ENCODE data around the gene PPARD.

Gene PPARD

GRCh38 chr6:35465646-35466045 lies 123.3 kb downstream of the PPARD start:
- Histone ChIP-seq H3K4me3 (no peak overlapping the region), H3K9me3 (ENCODE audit: low read depth, low read length) (no peaks in the 10 kb centered on the region), H3K27ac (no peak overlapping the region), H3K9ac (ENCODE audit: insufficient read length) (no peak overlapping the region), H3K36me3 (ENCODE audit: insufficient read depth, low read length) (peaks cover 64% of the 10 kb centered on the region)
- no peak for DNase-seq (ENCODE audit: low read depth, low spot score)
- TF ChIP-seq FOXP2 (optimal IDR thresholded peaks at IDR 0.05; ENCODE audit: control extremely low read depth, extremely low read length, insufficient read depth) = no peak
- no peak for TF ChIP-seq EZH2 (IDR thresholded peaks at IDR 0.05)
- TF ChIP-seq POLR2AphosphoS5 (IDR thresholded peaks at IDR 0.05; ENCODE audit: borderline replicate concordance, low read depth, low read length) = no peak

- no peaks in the 10 kb centered on the region for H3K9me3 ChIP-seq (ENCODE audit: low read depth, low read length)
- H3K36me3 ChIP-seq (ENCODE audit: insufficient read depth, low read length) = peaks cover 71% of the 10 kb centered on the region
- H3K4me3 ChIP-seq = peak within 1 kb of the TSS; percentile 93
- DNase-seq (ENCODE audit: low read depth, low spot score) = peak; percentile 96
- TF ChIP-seq FOXP2 (optimal IDR thresholded peaks at IDR 0.05; ENCODE audit: control extremely low read depth, extremely low read length, insufficient read depth) (no peak), EZH2 (IDR thresholded peaks at IDR 0.05) (no peak), POLR2AphosphoS5 (IDR thresholded peaks at IDR 0.05; ENCODE audit: borderline replicate concordance, low read depth, low read length) (peak; percentile 100)
- H3K27ac ChIP-seq = peak within 1 kb of the TSS; percentile 97
- peak within 1 kb of the TSS; percentile 100 for H3K9ac ChIP-seq (ENCODE audit: insufficient read length)
These were observed 126.0 kb downstream of the PPARD start, which contains the start of gene RPL10A for GRCh38 chr6:35468181-35468979. RPL10A (plus strand) TSS chr6:35468401; CDS start chr6:35468435, 34 bp downstream.

- H3K27ac ChIP-seq = peak overlapping the region; percentile 97
- H3K9me3 ChIP-seq (ENCODE audit: low read depth, low read length) = no peaks in the 10 kb centered on the region
- H3K4me3 ChIP-seq = peak overlapping the region; percentile 93
- TF ChIP-seq FOXP2 (optimal IDR thresholded peaks at IDR 0.05; ENCODE audit: control extremely low read depth, extremely low read length, insufficient read depth) (no peak), EZH2 (IDR thresholded peaks at IDR 0.05) (no peak), POLR2AphosphoS5 (IDR thresholded peaks at IDR 0.05; ENCODE audit: borderline replicate concordance, low read depth, low read length) (no peak; the same call in 1 of the 2 replicates)
- no peak for DNase-seq (ENCODE audit: low read depth, low spot score)
- H3K36me3 ChIP-seq (ENCODE audit: insufficient read depth, low read length) = peaks cover 73% of the 10 kb centered on the region
- H3K9ac ChIP-seq (ENCODE audit: insufficient read length) = peak overlapping the region; percentile 100
These were observed 126.8 kb downstream of the PPARD start for GRCh38 chr6:35468980-35469750.

GRCh38 chr6:35469751-35470662 lies 127.6 kb downstream of the PPARD start:
- Histone ChIP-seq H3K36me3 (ENCODE audit: insufficient read depth, low read length) (peaks cover 73% of the 10 kb centered on the region), H3K27ac (peak overlapping the region; percentile 97), H3K9me3 (ENCODE audit: low read depth, low read length) (no peaks in the 10 kb centered on the region), H3K4me3 (peak overlapping the region; percentile 93), H3K9ac (ENCODE audit: insufficient read length) (peak overlapping the region; percentile 100)
- DNase-seq (ENCODE audit: low read depth, low spot score) = no peak
- TF ChIP-seq POLR2AphosphoS5 (IDR thresholded peaks at IDR 0.05; ENCODE audit: borderline replicate concordance, low read depth, low read length) = peak; percentile 15; the same call in 1 of the 2 replicates
- TF ChIP-seq EZH2 (IDR thresholded peaks at IDR 0.05) = no peak

- peak overlapping the region; percentile 93 for H3K4me3 ChIP-seq
- H3K27ac ChIP-seq = peak overlapping the region; percentile 97
- H3K9me3 ChIP-seq (ENCODE audit: low read depth, low read length) = no peaks in the 10 kb centered on the region
- H3K9ac ChIP-seq (ENCODE audit: insufficient read length) = peak overlapping the region; percentile 100
- TF ChIP-seq EZH2 (IDR thresholded peaks at IDR 0.05) (no peak), FOXP2 (optimal IDR thresholded peaks at IDR 0.05; ENCODE audit: control extremely low read depth, extremely low read length, insufficient read depth) (no peak), POLR2AphosphoS5 (IDR thresholded peaks at IDR 0.05; ENCODE audit: borderline replicate concordance, low read depth, low read length) (no peak)
- H3K36me3 ChIP-seq (ENCODE audit: insufficient read depth, low read length) = peaks cover 68% of the 10 kb centered on the region
- no peak for DNase-seq (ENCODE audit: low read depth, low spot score)
These were observed 128.3 kb downstream of the PPARD start for GRCh38 chr6:35470663-35471120.

- no peak for TF ChIP-seq FOXP2 (optimal IDR thresholded peaks at IDR 0.05; ENCODE audit: control extremely low read depth, extremely low read length, insufficient read depth)
- peak; percentile 13; the same call in 1 of the 2 replicates for TF ChIP-seq POLR2AphosphoS5 (IDR thresholded peaks at IDR 0.05; ENCODE audit: borderline replicate concordance, low read depth, low read length)
- TF ChIP-seq EZH2 (IDR thresholded peaks at IDR 0.05) = no peak
- H3K4me3 ChIP-seq = peak overlapping the region; percentile 93
- H3K36me3 ChIP-seq (ENCODE audit: insufficient read depth, low read length) = peaks cover 56% of the 10 kb centered on the region
- no peak for DNase-seq (ENCODE audit: low read depth, low spot score)
- no peak overlapping the region for H3K9ac ChIP-seq (ENCODE audit: insufficient read length)
- H3K9me3 ChIP-seq (ENCODE audit: low read depth, low read length) = no peaks in the 10 kb centered on the region
- H3K27ac ChIP-seq = peak overlapping the region; percentile 97
These were observed 129.5 kb downstream of the PPARD start for GRCh38 chr6:35471836-35472345.

GRCh38 chr6:35473075-35473849 lies 130.9 kb downstream of the PPARD start:
- Histone ChIP-seq H3K36me3 (ENCODE audit: insufficient read depth, low read length) (peaks cover 53% of the 10 kb centered on the region), H3K27ac (peak overlapping the region; percentile 46; the same call in 1 of the 2 replicates), H3K9me3 (ENCODE audit: low read depth, low read length) (no peaks in the 10 kb centered on the region), H3K9ac (ENCODE audit: insufficient read length) (no peak overlapping the region), H3K4me3 (no peak overlapping the region)
- TF ChIP-seq EZH2 (IDR thresholded peaks at IDR 0.05) (no peak), POLR2AphosphoS5 (IDR thresholded peaks at IDR 0.05; ENCODE audit: borderline replicate concordance, low read depth, low read length) (no peak; the same call in 1 of the 2 replicates), FOXP2 (optimal IDR thresholded peaks at IDR 0.05; ENCODE audit: control extremely low read depth, extremely low read length, insufficient read depth) (no peak)
- no peak for DNase-seq (ENCODE audit: low read depth, low spot score)
